MCF 10A (cell line): ENCODE data around the gene INSM2. TPM values are rescaled to one million over a fixed set of nuclear protein-coding genes. Genes with fewer than 3 reads are reported as not detected.

Experiments
- BruUV-seq: library from RNA; stranded (reverse); fragments of 400-500 nt; replicated peaks from 2 replicates; lab custom pipeline; 2021; lab: Mats Ljungman, UMichigan
- CTCF ChIA-PET: fragments of 300-600 bp; sonication (Branson Sonifier 250); formaldehyde crosslinking; extraction: SDS; loops from one replicate; lab custom pipeline; 2021; ENCODE audit warnings: antibody characterized with exemption, inconsistent platforms; lab: Yijun Ruan, JAX
- POLR2A ChIA-PET: fragments of 300-600, 350-650 bp; sonication (Branson Sonifier 250); formaldehyde crosslinking; extraction: SDS; loops from one replicate; lab custom pipeline; 2020; ENCODE audit warnings: antibody characterized with exemption, inconsistent platforms; lab: Yijun Ruan, JAX
- DNase-seq: peaks from one replicate; pipeline ENCODE4 v3.0.0-alpha.2; 2018; ENCODE audit not compliant: unreplicated experiment
- H3K27ac Mint-ChIP-seq: one replicate; pipeline ENCODE4 v1.8.0; 2022; ENCODE audit warnings: mild to moderate bottlenecking, low read depth, mixed read lengths; ENCODE audit not compliant: unreplicated experiment
- H3K27me3 Mint-ChIP-seq: one replicate; pipeline ENCODE4 v1.8.0; 2022; ENCODE audit warnings: mixed read lengths; ENCODE audit not compliant: insufficient read depth, unreplicated experiment
- H3K36me3 Mint-ChIP-seq: one replicate; pipeline ENCODE4 v1.8.0; 2022; ENCODE audit warnings: mild to moderate bottlenecking, moderate library complexity, mixed read lengths; ENCODE audit not compliant: insufficient read depth, unreplicated experiment
- H3K4me1 Mint-ChIP-seq: one replicate; pipeline ENCODE4 v1.8.0; 2022; ENCODE audit warnings: mixed read lengths; ENCODE audit not compliant: insufficient read depth, unreplicated experiment
- H3K4me3 Mint-ChIP-seq: one replicate; pipeline ENCODE4 v1.8.0; 2022; ENCODE audit warnings: mild to moderate bottlenecking, moderate library complexity, mixed read lengths; ENCODE audit not compliant: unreplicated experiment
- H3K9me3 Mint-ChIP-seq: one replicate; pipeline ENCODE4 v1.8.0; 2022; ENCODE audit warnings: mixed read lengths; ENCODE audit not compliant: unreplicated experiment
- CTCF ChIP-seq: fragments of 200-600 bp; IDR thresholded peaks from one replicate; pipeline ENCODE4 v1.8.0; 2022; ENCODE audit warnings: antibody characterized with exemption, mild to moderate bottlenecking; ENCODE audit not compliant: unreplicated experiment
- intact Hi-C: fragments of 100-400 bp; cut with micrococcal nuclease; formaldehyde crosslinking; loops from 2 replicates; pipeline ENCODE4 v1.14.1; 2022
- total RNA-seq: library from RNA; stranded (reverse); gene quantifications from 2 replicates; pipeline ENCODE4 v1.2.3, GENCODE V29; 2022

The INSM2 gene
- total RNA-seq, 1 experiment from 2014 or later: 0.09 TPM

GRCh38 chr14:35525695-35526094, 8.3 kb upstream of the INSM2 start:
- Mint-ChIP-seq H3K36me3 (no peaks in the 10 kb centered on the region), H3K27me3 (peaks cover 38% of the 10 kb centered on the region), H3K9me3 (peaks cover 7% of the 10 kb centered on the region), H3K4me1 (no peaks in the 10 kb centered on the region), H3K4me3 (no peak overlapping the region), H3K27ac (no peak overlapping the region)
- ChIA-PET CTCF (no interaction called here), POLR2A (no interaction called here)
- BruUV-seq: no TSS peak
- intact Hi-C loops: no loop called here
- no peak for DNase-seq
- no peak for TF ChIP-seq CTCF

GRCh38 chr14:35526962-35527361, 7.0 kb upstream of the INSM2 start:
- no TSS peak for BruUV-seq
- Mint-ChIP-seq H3K27me3 (peaks cover 46% of the 10 kb centered on the region), H3K4me1 (no peaks in the 10 kb centered on the region), H3K27ac (no peak overlapping the region), H3K4me3 (no peak overlapping the region), H3K9me3 (peaks cover 7% of the 10 kb centered on the region), H3K36me3 (no peaks in the 10 kb centered on the region)
- ChIA-PET CTCF (no interaction called here), POLR2A (interaction anchor here (0.6 kb wide), 1 partner anchor 285 kb away, joined by 4 read pairs; no protein-coding TSS in a partner anchor)
- intact Hi-C loops: no loop called here
- no peak for TF ChIP-seq CTCF
- DNase-seq: no peak

- peaks cover 6% of the 10 kb centered on the region for H3K4me1 Mint-ChIP-seq
- intact Hi-C loops: loop anchor here (5.0 kb wide), 1 partner anchor 155 kb away; no protein-coding TSS in a partner anchor
- TF ChIP-seq CTCF: no peak
- H3K36me3 Mint-ChIP-seq: no peaks in the 10 kb centered on the region
- CTCF ChIA-PET: no interaction called here
- H3K9me3 Mint-ChIP-seq: no peaks in the 10 kb centered on the region
- no peak overlapping the region for H3K4me3 Mint-ChIP-seq
- POLR2A ChIA-PET: no interaction called here
- H3K27ac Mint-ChIP-seq: no peak overlapping the region
- BruUV-seq: no TSS peak
- peaks cover 54% of the 10 kb centered on the region for H3K27me3 Mint-ChIP-seq
- no peak for DNase-seq
Measured at GRCh38 chr14:35531960-35532747, 1.8 kb upstream of the INSM2 start.

- Mint-ChIP-seq H3K4me1 (peaks cover 6% of the 10 kb centered on the region), H3K27me3 (peaks cover 54% of the 10 kb centered on the region), H3K4me3 (peak overlapping the region; percentile 74), H3K27ac (no peak overlapping the region), H3K9me3 (no peaks in the 10 kb centered on the region), H3K36me3 (peaks cover 5% of the 10 kb centered on the region)
- TF ChIP-seq CTCF: no peak
- peak; percentile 8 for DNase-seq
- CTCF ChIA-PET: interaction anchor here (1.1 kb wide), 1 partner anchor 32 kb away, joined by 4 read pairs; no protein-coding TSS in a partner anchor
- no TSS peak for BruUV-seq
- POLR2A ChIA-PET: no interaction called here
- intact Hi-C loops: loop anchor here (5.0 kb wide), 1 partner anchor 154 kb away; no protein-coding TSS in a partner anchor
Measured at GRCh38 chr14:35532783-35533356, 1.1 kb upstream of the INSM2 start.
